ENCODE results near the gene PYCR2. TPM values are rescaled to one million over a fixed set of nuclear protein-coding genes. Genes with fewer than 3 reads are reported as not detected.

PYCR2 gene
- polyA plus RNA-seq, 6 donors from 2014 or later = 57.5 to 96.5 (median 68.7) TPM

GRCh38 chr1:225880636-225881035 lies 43.4 kb downstream of the PYCR2 start:
- Mint-ChIP-seq H3K4me3 (peak overlapping the region; percentile 90 to 97 (median 95)), H3K9me3 (no peaks in the 10 kb centered on the region), H3K27me3 (no peaks in the 10 kb centered on the region), H3K27ac (peak overlapping the region; percentile 52 to 93 (median 80)), H3K4me1 (peaks cover 45 to 58% (median 56%) of the 10 kb centered on the region in 3 donors), H3K36me3 (no peaks in the 10 kb centered on the region)
- ATAC-seq (ENCODE audit: low read depth in 2 of 2) = no peak
- DNase-seq = no peak

DNA sequence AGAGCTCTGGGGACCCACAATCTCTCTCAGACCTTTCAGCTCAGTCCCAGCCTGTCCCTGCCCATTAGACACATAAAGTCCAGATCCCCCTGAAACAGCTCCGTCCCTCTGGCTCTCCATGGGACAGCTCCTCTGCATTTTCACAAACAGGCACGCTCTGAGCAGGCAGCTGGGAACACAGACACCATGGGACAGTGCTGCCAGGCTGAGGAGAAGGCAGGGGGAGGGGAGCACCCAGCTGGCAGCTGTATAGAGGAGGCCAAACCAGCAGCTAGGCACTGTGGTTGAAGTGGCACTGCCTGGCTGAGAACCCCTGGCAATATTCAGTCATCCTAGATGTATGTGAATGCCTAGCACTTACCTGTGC lies 43.8 kb downstream of the PYCR2 start:
- peaks cover 45 to 58% (median 56%) of the 10 kb centered on the region in 3 donors for H3K4me1 Mint-ChIP-seq
- H3K27me3 Mint-ChIP-seq = no peaks in the 10 kb centered on the region
- H3K4me3 Mint-ChIP-seq = peak overlapping the region; percentile 90 to 97 (median 95)
- DNase-seq (no peak), ATAC-seq (ENCODE audit: low read depth in 2 of 2) (no peak)
- no peaks in the 10 kb centered on the region for H3K36me3 Mint-ChIP-seq
- H3K27ac Mint-ChIP-seq = peak overlapping the region; percentile 56 to 93 (median 78)
- H3K9me3 Mint-ChIP-seq = no peaks in the 10 kb centered on the region

DNA sequence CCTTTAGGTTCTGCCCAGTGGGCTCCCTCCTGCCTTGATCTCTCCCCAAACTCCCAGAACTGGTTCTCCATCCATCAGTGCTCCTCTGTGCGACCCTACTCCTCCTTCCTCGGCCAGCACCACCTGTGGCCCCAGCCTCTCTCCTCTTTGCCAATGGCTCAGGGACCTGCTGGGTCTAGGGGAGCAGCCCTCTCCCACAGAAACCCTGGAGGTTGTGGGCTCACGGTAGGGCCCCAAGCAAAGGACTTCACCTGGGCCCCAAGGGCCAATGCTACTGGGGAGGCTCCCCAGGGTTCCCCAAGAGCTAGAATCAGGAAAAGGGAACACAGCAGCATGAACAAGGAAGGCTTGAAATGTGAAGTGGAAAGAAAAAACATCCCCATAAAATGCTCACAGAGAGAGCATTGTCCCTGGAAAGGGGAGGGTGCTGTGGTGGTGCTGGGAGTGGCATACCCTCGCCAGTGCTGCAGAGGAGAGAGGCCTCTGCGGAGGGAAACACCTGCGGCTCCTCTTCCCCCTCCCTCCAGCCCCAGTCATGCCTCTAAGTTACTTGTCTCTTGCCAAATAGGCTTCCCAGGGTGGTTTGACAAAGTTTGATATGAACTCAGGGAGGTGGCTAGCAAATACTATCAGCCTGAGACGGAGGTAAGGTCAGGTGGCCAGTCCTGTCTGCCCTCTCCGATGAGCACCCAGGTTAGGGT lies 44.4 kb downstream of the PYCR2 start:
- peak; percentile 26 to 37 for ATAC-seq (ENCODE audit: low read depth in 2 of 2)
- Mint-ChIP-seq H3K27me3 (no peaks in the 10 kb centered on the region), H3K4me3 (peak overlapping the region; percentile 90 to 97 (median 95)), H3K4me1 (peaks cover 45 to 58% (median 56%) of the 10 kb centered on the region in 3 donors), H3K9me3 (no peaks in the 10 kb centered on the region), H3K36me3 (no peaks in the 10 kb centered on the region), H3K27ac (peak overlapping the region; percentile 44 to 93 (median 76))
- no peak for DNase-seq

- ATAC-seq (ENCODE audit: low read depth in 2 of 2) (no peak), DNase-seq (no peak)
- no peaks in the 10 kb centered on the region for H3K27me3 Mint-ChIP-seq
- no peaks in the 10 kb centered on the region for H3K9me3 Mint-ChIP-seq
- H3K4me1 Mint-ChIP-seq = peaks cover 37 to 57% (median 48%) of the 10 kb centered on the region in 3 donors
- peaks cover 0 to 6% of the 10 kb centered on the region in 2 donors for H3K36me3 Mint-ChIP-seq
- H3K27ac Mint-ChIP-seq = peak overlapping the region in 3 of 6 donors; percentile 10 to 80 (median 34)
- peak overlapping the region in 4 of 8 donors; percentile 22 to 97 (median 56) for H3K4me3 Mint-ChIP-seq
Measured at GRCh38 chr1:225878282-225878681, 45.8 kb downstream of the PYCR2 start.

GRCh38 chr1:225877580-225877979 lies 46.5 kb downstream of the PYCR2 start:
- ATAC-seq (ENCODE audit: low read depth in 2 of 2) = no peak
- H3K27me3 Mint-ChIP-seq = no peaks in the 10 kb centered on the region
- H3K36me3 Mint-ChIP-seq = peaks cover 0 to 6% of the 10 kb centered on the region in 2 donors
- no peak for DNase-seq
- H3K27ac Mint-ChIP-seq = peak overlapping the region in 2 of 6 donors; percentile 12 to 80
- H3K4me1 Mint-ChIP-seq = peaks cover 34 to 55% (median 44%) of the 10 kb centered on the region in 3 donors
- no peaks in the 10 kb centered on the region for H3K9me3 Mint-ChIP-seq
- H3K4me3 Mint-ChIP-seq = peak overlapping the region in 5 of 8 donors; percentile 28 to 78 (median 37)

DNA sequence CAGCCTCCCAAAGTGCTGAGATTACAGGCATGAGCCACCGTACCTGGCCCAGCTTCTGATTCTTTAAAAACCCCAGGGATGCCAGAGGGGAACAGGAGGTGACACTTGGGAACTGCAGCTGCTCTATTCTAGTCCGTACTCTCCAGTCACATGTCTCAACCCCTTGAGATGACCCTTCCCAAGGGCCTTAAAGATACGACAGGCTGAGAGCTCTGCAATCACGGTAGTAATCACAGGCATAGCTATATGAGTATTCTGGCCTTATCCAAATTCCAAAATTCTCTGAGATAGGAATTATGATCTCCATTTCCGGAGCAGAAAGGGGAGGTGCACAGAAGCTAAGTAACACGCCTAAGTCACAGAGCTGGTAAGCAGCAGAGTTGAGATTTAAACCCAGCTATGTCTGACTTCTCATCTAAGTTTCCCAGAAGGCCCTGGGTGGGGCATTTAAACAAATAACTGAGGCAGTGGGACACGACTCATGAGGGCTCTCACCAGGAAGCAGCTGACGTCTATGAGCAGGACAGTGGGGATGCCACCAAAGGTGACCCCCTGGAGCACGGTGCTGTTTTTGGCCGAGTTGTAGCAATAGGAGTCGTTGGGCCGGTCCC lies 47.0 kb downstream of the PYCR2 start:
- Mint-ChIP-seq H3K27me3 (no peaks in the 10 kb centered on the region), H3K4me1 (peaks cover 34 to 55% (median 44%) of the 10 kb centered on the region in 3 donors), H3K9me3 (no peaks in the 10 kb centered on the region), H3K4me3 (peak overlapping the region in 2 of 8 donors; percentile 25 to 50), H3K36me3 (peaks cover 0 to 6% of the 10 kb centered on the region in 2 donors), H3K27ac (peak overlapping the region in 2 of 6 donors; percentile 76 to 80)
- DNase-seq = no peak
- ATAC-seq (ENCODE audit: low read depth in 2 of 2) = no peak

- H3K27ac Mint-ChIP-seq = peak overlapping the region in 2 of 6 donors; percentile 30 to 39
- H3K9me3 Mint-ChIP-seq = no peaks in the 10 kb centered on the region
- no peak for DNase-seq
- peaks cover 0 to 10% of the 10 kb centered on the region in 2 donors for H3K36me3 Mint-ChIP-seq
- ATAC-seq (ENCODE audit: low read depth in 2 of 2) = no peak
- H3K27me3 Mint-ChIP-seq = no peaks in the 10 kb centered on the region
- peaks cover 24 to 41% (median 31%) of the 10 kb centered on the region in 3 donors for H3K4me1 Mint-ChIP-seq
- H3K4me3 Mint-ChIP-seq = no peak overlapping the region
Measured at GRCh38 chr1:225875044-225875815, 48.8 kb downstream of the PYCR2 start.

- no peak for DNase-seq
- Mint-ChIP-seq H3K4me3 (no peak overlapping the region), H3K36me3 (peaks cover 0 to 10% of the 10 kb centered on the region in 2 donors), H3K4me1 (peaks cover 16 to 33% (median 23%) of the 10 kb centered on the region in 3 donors), H3K27ac (no peak overlapping the region), H3K27me3 (no peaks in the 10 kb centered on the region), H3K9me3 (no peaks in the 10 kb centered on the region)
- ATAC-seq (ENCODE audit: low read depth in 2 of 2) = no peak
Measured at GRCh38 chr1:225874431-225874830, 49.6 kb downstream of the PYCR2 start.

DNA sequence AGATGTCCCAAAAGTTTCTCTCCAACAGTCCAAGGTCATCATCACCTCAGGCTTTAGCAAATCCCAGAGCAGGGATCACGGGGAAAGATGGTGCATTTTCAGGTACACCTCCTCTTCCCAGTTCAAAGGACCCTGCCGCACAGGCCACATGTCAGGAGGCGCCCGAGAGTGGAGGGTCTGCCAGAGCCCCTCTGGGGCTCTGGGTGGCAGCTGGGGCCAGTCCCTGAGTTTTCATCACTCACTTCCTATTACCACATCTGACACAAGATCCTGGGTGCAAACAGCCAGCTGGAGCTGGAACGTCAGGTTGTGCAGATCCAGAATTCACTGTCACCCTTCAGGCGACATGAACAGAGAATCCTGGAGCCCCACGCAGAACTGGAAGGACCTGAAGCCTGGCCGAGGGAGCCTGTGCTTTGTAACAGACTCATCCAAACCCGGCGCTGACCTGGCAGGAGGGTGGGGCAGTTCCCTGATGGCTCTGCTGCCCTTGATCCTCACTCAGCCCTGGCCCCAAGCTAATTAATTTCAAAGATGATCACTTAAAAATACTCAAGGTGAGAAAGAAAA lies 50.7 kb downstream of the PYCR2 start:
- peak overlapping the region in 2 of 6 donors; percentile 26 to 74 for H3K27ac Mint-ChIP-seq
- no peak overlapping the region for H3K4me3 Mint-ChIP-seq
- no peaks in the 10 kb centered on the region for H3K9me3 Mint-ChIP-seq
- DNase-seq (no peak), ATAC-seq (ENCODE audit: low read depth in 2 of 2) (no peak)
- H3K27me3 Mint-ChIP-seq = no peaks in the 10 kb centered on the region
- peaks cover 6 to 25% (median 13%) of the 10 kb centered on the region in 3 donors for H3K4me1 Mint-ChIP-seq
- H3K36me3 Mint-ChIP-seq = peaks cover 0 to 13% of the 10 kb centered on the region in 2 donors

DNA sequence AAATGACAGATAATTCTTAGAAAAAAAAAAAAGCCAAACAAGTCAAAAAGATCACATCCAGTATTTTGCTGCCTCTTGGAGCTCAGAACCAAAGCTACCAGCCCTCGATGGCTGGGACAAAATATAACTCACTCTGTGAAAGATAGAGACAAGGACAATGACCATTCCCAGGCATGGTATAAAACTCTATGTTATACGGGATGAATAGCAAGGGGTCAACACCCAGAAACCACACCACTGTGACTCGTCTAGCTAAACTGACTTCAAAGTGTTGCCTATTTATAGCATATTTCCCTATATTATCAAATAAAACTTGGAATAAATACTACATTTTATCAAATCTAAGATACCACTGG lies 52.0 kb downstream of the PYCR2 start:
- Mint-ChIP-seq H3K4me3 (no peak overlapping the region), H3K36me3 (peaks cover under 1 to 19% of the 10 kb centered on the region in 2 donors), H3K27me3 (no peaks in the 10 kb centered on the region), H3K27ac (no peak overlapping the region), H3K9me3 (no peaks in the 10 kb centered on the region), H3K4me1 (peaks cover under 1 to 17% (median 7%) of the 10 kb centered on the region in 3 donors)
- no peak for ATAC-seq (ENCODE audit: low read depth in 2 of 2)
- DNase-seq = no peak

DNA sequence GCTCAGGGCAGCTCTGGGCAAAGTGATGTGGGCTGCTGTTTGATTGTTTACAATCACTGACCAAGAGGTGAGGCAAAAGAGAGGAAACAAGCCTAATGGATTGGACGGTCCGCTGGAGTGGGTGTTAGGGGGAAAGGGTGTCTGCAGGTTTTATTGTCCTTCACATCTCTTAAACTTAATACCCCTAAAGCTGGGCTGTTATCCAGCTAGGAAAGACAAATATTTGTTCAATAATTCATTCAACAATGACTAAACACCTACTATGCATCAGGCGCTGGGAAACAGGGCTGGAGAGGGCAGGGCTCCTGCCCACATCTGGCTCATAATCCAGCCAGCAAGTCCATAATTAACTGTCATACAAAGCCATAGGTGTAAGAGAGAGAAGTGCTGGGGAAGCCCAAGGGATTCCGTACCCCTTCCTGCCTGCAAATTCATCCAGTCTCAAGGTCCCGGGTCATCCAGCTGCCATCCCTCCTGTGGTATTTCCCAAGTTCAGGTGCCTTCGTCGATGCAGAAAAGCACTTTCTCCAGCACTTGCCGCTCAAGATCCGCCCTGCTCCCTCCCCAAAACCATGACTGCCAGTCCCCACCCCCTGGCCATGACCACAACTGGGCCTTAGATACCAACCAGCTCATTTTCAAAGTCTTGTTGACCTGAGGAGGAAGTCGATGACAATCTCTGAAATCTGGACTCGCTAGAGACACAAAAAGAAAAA lies 52.5 kb downstream of the PYCR2 start:
- Mint-ChIP-seq H3K4me3 (no peak overlapping the region), H3K9me3 (no peaks in the 10 kb centered on the region), H3K36me3 (peaks cover 6 to 19% of the 10 kb centered on the region in 2 donors), H3K27ac (peak overlapping the region in 1 of 6 donors; percentile 26), H3K27me3 (no peaks in the 10 kb centered on the region), H3K4me1 (peaks cover 5 to 22% (median 11%) of the 10 kb centered on the region in 3 donors)
- ATAC-seq (ENCODE audit: low read depth in 2 of 2) = no peak
- DNase-seq = no peak

DNA sequence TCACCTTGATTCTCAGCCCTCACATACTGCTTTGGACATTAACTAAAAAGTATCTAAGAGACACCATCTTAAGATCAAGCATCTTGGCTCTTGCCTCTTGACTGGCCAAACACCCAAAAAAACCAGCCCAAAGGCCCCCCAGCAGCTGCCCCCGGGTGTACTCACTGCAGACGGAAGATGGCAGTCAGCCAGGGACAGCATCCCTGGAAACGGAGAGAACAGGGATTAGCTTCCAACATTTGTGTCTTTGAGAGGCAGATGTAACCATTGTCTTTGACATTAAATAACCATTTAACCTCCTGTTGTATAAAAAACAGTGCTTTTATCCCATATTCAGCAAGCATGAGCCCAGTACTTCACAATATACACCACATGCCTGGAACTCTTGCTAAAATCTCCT lies 53.1 kb downstream of the PYCR2 start:
- no peak for DNase-seq
- no peak overlapping the region for H3K4me3 Mint-ChIP-seq

More for the DNA sequence above, 53.1 kb downstream of the PYCR2 start:
- Mint-ChIP-seq H3K9me3 (no peaks in the 10 kb centered on the region), H3K36me3 (peaks cover 12 to 24% of the 10 kb centered on the region in 2 donors), H3K27ac (peak overlapping the region in 2 of 6 donors; percentile 52 to 90), H3K4me1 (peaks cover 11 to 23% (median 17%) of the 10 kb centered on the region in 3 donors), H3K27me3 (no peaks in the 10 kb centered on the region)
- ATAC-seq (ENCODE audit: low read depth in 2 of 2) = no peak
